ENCODE measurements around the gene ARHGAP24.

ARHGAP24 gene

DNA sequence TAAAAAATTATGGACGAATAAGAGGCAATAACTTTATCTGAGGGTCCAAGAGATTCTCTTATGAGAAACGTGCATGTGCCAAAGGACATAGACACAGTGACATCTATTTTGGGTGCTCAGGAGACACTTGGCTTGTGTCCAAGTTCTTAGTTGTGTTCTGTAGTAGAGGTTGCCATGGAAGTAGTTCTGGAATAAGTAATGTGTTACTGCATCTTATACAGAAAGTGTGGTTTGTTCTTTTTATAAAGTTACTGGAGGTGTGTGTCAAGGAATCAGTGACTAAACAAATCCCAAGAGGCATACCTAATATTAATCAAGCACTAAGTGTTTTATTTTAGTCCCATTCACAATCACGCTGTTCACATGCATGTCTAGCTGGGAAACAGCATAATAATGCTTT is 305.7 kb downstream of the ARHGAP24 start:
- no CpG with 5 or more reads among the region's 3 CpGs for WGBS (ENCODE audit: extremely low coverage, insufficient coverage, low lambda C conversion rate)
- Histone ChIP-seq H3K27ac (ENCODE audit: low read depth, low read length) (no peak overlapping the region), H3K56ac (ENCODE audit: low read length) (no peak overlapping the region), H3K4me1 (ENCODE audit: control insufficient read depth, low read depth, low read length) (no peaks in the 10 kb centered on the region), H3K9ac (ENCODE audit: low read length) (no peak overlapping the region), H3K4ac (ENCODE audit: low read depth, low read length) (no peak overlapping the region), H2BK5ac (ENCODE audit: low read length) (no peak overlapping the region), H3K79me2 (ENCODE audit: control insufficient read depth, insufficient read depth, low read length) (no peaks in the 10 kb centered on the region), H4K5ac (ENCODE audit: low read length) (no peak overlapping the region), H3K18ac (ENCODE audit: low read length) (no peak overlapping the region), H3K79me1 (ENCODE audit: low read length) (no peaks in the 10 kb centered on the region), H3K23ac (ENCODE audit: low read length) (no peak overlapping the region), H2AK5ac (ENCODE audit: low read length) (no peak overlapping the region), H2BK15ac (replicated peaks; ENCODE audit: low read depth) (peak overlapping the region; percentile 88), H2BK120ac (ENCODE audit: low read depth, low read length) (no peak overlapping the region), H3K36me3 (ENCODE audit: control insufficient read depth, insufficient read depth, low read length) (no peaks in the 10 kb centered on the region), H3K4me2 (ENCODE audit: low read length) (no peak overlapping the region), H4K8ac (ENCODE audit: low read depth, low read length) (no peak overlapping the region), H3K4me3 (ENCODE audit: low read length) (no peak overlapping the region), H3K27me3 (ENCODE audit: insufficient read depth, low read length, poor library complexity) (no peaks in the 10 kb centered on the region)
- no peak for DNase-seq

GRCh38 chr4:85783483-85783882 is 308.5 kb downstream of the ARHGAP24 start:
- no peak overlapping the region for H3K18ac ChIP-seq (ENCODE audit: low read length)
- no peak overlapping the region for H3K27ac ChIP-seq (ENCODE audit: low read depth, low read length)
- no peak overlapping the region for H3K23ac ChIP-seq (ENCODE audit: low read length)
- no peak overlapping the region for H2AK5ac ChIP-seq (ENCODE audit: low read length)
- no peaks in the 10 kb centered on the region for H3K36me3 ChIP-seq (ENCODE audit: control insufficient read depth, insufficient read depth, low read length)
- H3K79me2 ChIP-seq (ENCODE audit: control insufficient read depth, insufficient read depth, low read length): no peaks in the 10 kb centered on the region
- H2BK120ac ChIP-seq (ENCODE audit: low read depth, low read length): no peak overlapping the region
- no peaks in the 10 kb centered on the region for H3K4me1 ChIP-seq (ENCODE audit: control insufficient read depth, low read depth, low read length)
- H4K5ac ChIP-seq (ENCODE audit: low read length): no peak overlapping the region
- no peak overlapping the region for H3K9ac ChIP-seq (ENCODE audit: low read length)
- no peak overlapping the region for H3K4me3 ChIP-seq (ENCODE audit: low read length)
- H4K8ac ChIP-seq (ENCODE audit: low read depth, low read length): no peak overlapping the region
- H3K27me3 ChIP-seq (ENCODE audit: insufficient read depth, low read length, poor library complexity): no peaks in the 10 kb centered on the region
- H2BK5ac ChIP-seq (ENCODE audit: low read length): no peak overlapping the region
- WGBS (ENCODE audit: extremely low coverage, insufficient coverage, low lambda C conversion rate): no CpG with 5 or more reads among the region's 2 CpGs
- H3K56ac ChIP-seq (ENCODE audit: low read length): no peak overlapping the region
- DNase-seq: no peak
- H3K79me1 ChIP-seq (ENCODE audit: low read length): no peaks in the 10 kb centered on the region
- H2BK15ac ChIP-seq (replicated peaks; ENCODE audit: low read depth): no peak overlapping the region
- H3K4ac ChIP-seq (ENCODE audit: low read depth, low read length): no peak overlapping the region
- no peak overlapping the region for H3K4me2 ChIP-seq (ENCODE audit: low read length)

GRCh38 chr4:85783900-85784299 is 308.9 kb downstream of the ARHGAP24 start:
- no peaks in the 10 kb centered on the region for H3K36me3 ChIP-seq (ENCODE audit: control insufficient read depth, insufficient read depth, low read length)
- H3K56ac ChIP-seq (ENCODE audit: low read length): no peak overlapping the region
- H3K4me1 ChIP-seq (ENCODE audit: control insufficient read depth, low read depth, low read length): no peaks in the 10 kb centered on the region
- no peak overlapping the region for H3K4ac ChIP-seq (ENCODE audit: low read depth, low read length)
- DNase-seq: no peak
- no peak overlapping the region for H4K5ac ChIP-seq (ENCODE audit: low read length)
- no peak overlapping the region for H2BK15ac ChIP-seq (replicated peaks; ENCODE audit: low read depth)
- no peak overlapping the region for H3K9ac ChIP-seq (ENCODE audit: low read length)
- H4K8ac ChIP-seq (ENCODE audit: low read depth, low read length): no peak overlapping the region
- no peaks in the 10 kb centered on the region for H3K27me3 ChIP-seq (ENCODE audit: insufficient read depth, low read length, poor library complexity)
- no peak overlapping the region for H2BK120ac ChIP-seq (ENCODE audit: low read depth, low read length)
- no peaks in the 10 kb centered on the region for H3K79me1 ChIP-seq (ENCODE audit: low read length)
- WGBS (ENCODE audit: extremely low coverage, insufficient coverage, low lambda C conversion rate): no CpG with 5 or more reads among the region's 1 CpG
- H3K27ac ChIP-seq (ENCODE audit: low read depth, low read length): no peak overlapping the region
- H3K23ac ChIP-seq (ENCODE audit: low read length): no peak overlapping the region
- H3K4me3 ChIP-seq (ENCODE audit: low read length): no peak overlapping the region
- no peaks in the 10 kb centered on the region for H3K79me2 ChIP-seq (ENCODE audit: control insufficient read depth, insufficient read depth, low read length)
- no peak overlapping the region for H3K4me2 ChIP-seq (ENCODE audit: low read length)
- no peak overlapping the region for H2AK5ac ChIP-seq (ENCODE audit: low read length)
- no peak overlapping the region for H2BK5ac ChIP-seq (ENCODE audit: low read length)
- no peak overlapping the region for H3K18ac ChIP-seq (ENCODE audit: low read length)

DNA sequence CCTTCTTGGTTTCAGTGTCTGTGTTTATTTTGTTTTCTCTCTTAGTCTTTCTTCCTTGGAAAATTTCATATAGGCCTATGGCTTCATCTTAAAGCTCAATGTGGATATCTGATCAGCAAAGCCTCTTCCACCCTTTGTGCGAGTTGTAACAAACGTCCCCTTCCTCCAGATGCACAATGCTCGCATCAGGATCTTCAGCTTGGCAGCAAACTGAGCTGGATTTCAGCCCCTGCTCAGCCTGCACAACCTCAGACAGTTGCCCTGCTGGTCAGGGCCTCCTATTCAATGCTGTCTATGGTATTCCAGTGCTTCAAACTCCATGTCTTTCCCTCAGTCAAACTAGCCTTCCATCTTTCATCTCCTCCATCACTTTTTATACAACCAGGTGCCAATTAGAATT is 309.4 kb downstream of the ARHGAP24 start:
- Histone ChIP-seq H3K18ac (ENCODE audit: low read length) (no peak overlapping the region), H2BK5ac (ENCODE audit: low read length) (no peak overlapping the region), H3K36me3 (ENCODE audit: control insufficient read depth, insufficient read depth, low read length) (no peaks in the 10 kb centered on the region), H3K4me3 (ENCODE audit: low read length) (no peak overlapping the region), H3K27ac (ENCODE audit: low read depth, low read length) (no peak overlapping the region), H3K4ac (ENCODE audit: low read depth, low read length) (no peak overlapping the region), H2AK5ac (ENCODE audit: low read length) (no peak overlapping the region), H4K8ac (ENCODE audit: low read depth, low read length) (no peak overlapping the region), H4K5ac (ENCODE audit: low read length) (no peak overlapping the region), H3K79me2 (ENCODE audit: control insufficient read depth, insufficient read depth, low read length) (no peaks in the 10 kb centered on the region), H3K56ac (ENCODE audit: low read length) (peak overlapping the region; percentile 30), H3K9ac (ENCODE audit: low read length) (no peak overlapping the region), H3K27me3 (ENCODE audit: insufficient read depth, low read length, poor library complexity) (no peaks in the 10 kb centered on the region), H2BK15ac (replicated peaks; ENCODE audit: low read depth) (no peak overlapping the region), H3K79me1 (ENCODE audit: low read length) (no peaks in the 10 kb centered on the region), H3K23ac (ENCODE audit: low read length) (no peak overlapping the region), H3K4me1 (ENCODE audit: control insufficient read depth, low read depth, low read length) (no peaks in the 10 kb centered on the region), H2BK120ac (ENCODE audit: low read depth, low read length) (no peak overlapping the region), H3K4me2 (ENCODE audit: low read length) (no peak overlapping the region)
- no peak for DNase-seq
- WGBS (ENCODE audit: extremely low coverage, insufficient coverage, low lambda C conversion rate): no CpG with 5 or more reads among the region's 3 CpGs

DNA sequence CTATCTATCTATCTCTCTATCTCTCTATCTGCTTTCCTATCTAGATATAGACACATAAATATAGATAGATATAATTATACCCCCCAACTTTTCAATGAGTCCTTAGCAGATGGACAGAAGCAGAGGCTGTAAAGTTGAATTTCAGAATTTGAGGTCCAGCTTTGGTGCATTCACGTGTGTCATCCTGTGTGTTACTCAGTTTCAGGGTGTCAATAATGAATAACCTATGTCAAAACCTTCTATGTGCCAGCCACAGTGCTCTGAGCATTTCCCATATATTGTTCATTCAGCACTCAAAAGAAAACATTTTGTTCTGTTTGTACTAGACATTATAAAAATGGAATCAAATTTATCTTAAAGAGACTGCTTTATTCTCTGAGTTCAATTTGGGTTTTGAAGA is 310.0 kb downstream of the ARHGAP24 start:
- H3K4me1 ChIP-seq (ENCODE audit: control insufficient read depth, low read depth, low read length): no peaks in the 10 kb centered on the region
- no peaks in the 10 kb centered on the region for H3K27me3 ChIP-seq (ENCODE audit: insufficient read depth, low read length, poor library complexity)
- H3K79me1 ChIP-seq (ENCODE audit: low read length): no peaks in the 10 kb centered on the region
- no peak overlapping the region for H3K56ac ChIP-seq (ENCODE audit: low read length)
- H3K27ac ChIP-seq (ENCODE audit: low read depth, low read length): no peak overlapping the region
- no CpG with 5 or more reads among the region's 1 CpG for WGBS (ENCODE audit: extremely low coverage, insufficient coverage, low lambda C conversion rate)
- no peak overlapping the region for H2BK120ac ChIP-seq (ENCODE audit: low read depth, low read length)
- H3K23ac ChIP-seq (ENCODE audit: low read length): no peak overlapping the region
- no peaks in the 10 kb centered on the region for H3K36me3 ChIP-seq (ENCODE audit: control insufficient read depth, insufficient read depth, low read length)
- no peak overlapping the region for H3K4me2 ChIP-seq (ENCODE audit: low read length)
- no peak overlapping the region for H4K5ac ChIP-seq (ENCODE audit: low read length)
- H3K79me2 ChIP-seq (ENCODE audit: control insufficient read depth, insufficient read depth, low read length): no peaks in the 10 kb centered on the region
- no peak overlapping the region for H2BK5ac ChIP-seq (ENCODE audit: low read length)
- no peak for DNase-seq
- H3K4me3 ChIP-seq (ENCODE audit: low read length): no peak overlapping the region
- H3K4ac ChIP-seq (ENCODE audit: low read depth, low read length): no peak overlapping the region
- no peak overlapping the region for H2BK15ac ChIP-seq (replicated peaks; ENCODE audit: low read depth)
- H2AK5ac ChIP-seq (ENCODE audit: low read length): no peak overlapping the region
- H3K18ac ChIP-seq (ENCODE audit: low read length): no peak overlapping the region
- H3K9ac ChIP-seq (ENCODE audit: low read length): no peak overlapping the region
- H4K8ac ChIP-seq (ENCODE audit: low read depth, low read length): no peak overlapping the region

- Histone ChIP-seq H4K8ac (ENCODE audit: low read depth, low read length) (no peak overlapping the region), H3K4me1 (ENCODE audit: control insufficient read depth, low read depth, low read length) (no peaks in the 10 kb centered on the region), H3K56ac (ENCODE audit: low read length) (no peak overlapping the region), H3K4me2 (ENCODE audit: low read length) (no peak overlapping the region), H4K5ac (ENCODE audit: low read length) (no peak overlapping the region), H2BK5ac (ENCODE audit: low read length) (no peak overlapping the region), H2BK15ac (replicated peaks; ENCODE audit: low read depth) (no peak overlapping the region), H3K18ac (ENCODE audit: low read length) (no peak overlapping the region), H2AK5ac (ENCODE audit: low read length) (no peak overlapping the region), H3K79me2 (ENCODE audit: control insufficient read depth, insufficient read depth, low read length) (no peaks in the 10 kb centered on the region), H3K36me3 (ENCODE audit: control insufficient read depth, insufficient read depth, low read length) (no peaks in the 10 kb centered on the region), H3K23ac (ENCODE audit: low read length) (no peak overlapping the region), H3K4ac (ENCODE audit: low read depth, low read length) (no peak overlapping the region), H3K9ac (ENCODE audit: low read length) (no peak overlapping the region), H3K79me1 (ENCODE audit: low read length) (no peaks in the 10 kb centered on the region), H3K27me3 (ENCODE audit: insufficient read depth, low read length, poor library complexity) (no peaks in the 10 kb centered on the region), H2BK120ac (ENCODE audit: low read depth, low read length) (no peak overlapping the region), H3K27ac (ENCODE audit: low read depth, low read length) (no peak overlapping the region), H3K4me3 (ENCODE audit: low read length) (no peak overlapping the region)
- whole genome bisulfite sequencing (ENCODE audit: extremely low coverage, insufficient coverage, low lambda C conversion rate): no CpG with 5 or more reads among the region's 3 CpGs
- no peak for DNase-seq
These were observed 312.2 kb downstream of the ARHGAP24 start for GRCh38 chr4:85787133-85787532.

Data from mesendoderm (in vitro differentiated cells).